ENCODE results near the gene COL18A1.

GRCh38 chr21:45454060-45454925, 49.3 kb downstream of the COL18A1 start:
- TF ChIP-seq CTCF (IDR thresholded peaks at IDR 0.05): no peak
- TF ChIP-seq POLR2A (IDR thresholded peaks at IDR 0.05): no peak
